ENCODE data around the gene SUPT6H. TPM values are rescaled to one million over a fixed set of nuclear protein-coding genes. Genes with fewer than 3 reads are reported as not detected.

SUPT6H gene
- polyA plus RNA-seq, 1 experiment, result 37.1 TPM

- DNase-seq (ENCODE audit: low read depth), result no peak
- POLR2A ChIA-PET, result interaction anchor here (2.1 kb wide), 1 partner anchor 22 kb away, joined by 19 read pairs; the partner anchor contains the start of gene TLCD1
- Histone ChIP-seq H3K4me3 (ENCODE audit: low read depth, low read length) (no peak overlapping the region), H3K27me3 (ENCODE audit: control insufficient read depth, insufficient read depth, low read length) (no peaks in the 10 kb centered on the region), H3K36me3 (ENCODE audit: control insufficient read depth, insufficient read depth, low read length) (peaks cover 36% of the 10 kb centered on the region)
- TF ChIP-seq CTCF (IDR thresholded peaks at IDR 0.05; ENCODE audit: insufficient read depth, low read depth, low read length), result no peak
- CTCF ChIA-PET, result interaction anchor here (0.7 to 18.7 kb wide), 11 partner anchors 13 to 205 kb away, joined by 3 to 416 read pairs (median 4); partner anchors contain the start of genes FAM222B, FLOT2, NEK8 and TLCD1
These were observed 87.0 kb downstream of the SUPT6H start for GRCh38 chr17:28748852-28749515.

GRCh38 chr17:28749516-28750177 is 87.6 kb downstream of the SUPT6H start:
- POLR2A ChIA-PET, result interaction anchor here (0.6 to 2.1 kb wide), 3 partner anchors 23 to 103 kb away, joined by 3 to 19 read pairs (median 4); partner anchors contain the start of gene TLCD1
- CTCF ChIA-PET, result interaction anchor here (0.6 to 18.7 kb wide), 28 partner anchors 13 to 204 kb away, joined by 3 to 416 read pairs (median 4); partner anchors contain the start of genes FAM222B, FLOT2, NEK8 and TLCD1
- TF ChIP-seq CTCF (IDR thresholded peaks at IDR 0.05; ENCODE audit: insufficient read depth, low read depth, low read length), result no peak
- no peak for DNase-seq (ENCODE audit: low read depth)
- H3K27me3 ChIP-seq (ENCODE audit: control insufficient read depth, insufficient read depth, low read length), result no peaks in the 10 kb centered on the region
- no peak overlapping the region for H3K4me3 ChIP-seq (ENCODE audit: low read depth, low read length)
- H3K36me3 ChIP-seq (ENCODE audit: control insufficient read depth, insufficient read depth, low read length), result peaks cover 36% of the 10 kb centered on the region

DNA sequence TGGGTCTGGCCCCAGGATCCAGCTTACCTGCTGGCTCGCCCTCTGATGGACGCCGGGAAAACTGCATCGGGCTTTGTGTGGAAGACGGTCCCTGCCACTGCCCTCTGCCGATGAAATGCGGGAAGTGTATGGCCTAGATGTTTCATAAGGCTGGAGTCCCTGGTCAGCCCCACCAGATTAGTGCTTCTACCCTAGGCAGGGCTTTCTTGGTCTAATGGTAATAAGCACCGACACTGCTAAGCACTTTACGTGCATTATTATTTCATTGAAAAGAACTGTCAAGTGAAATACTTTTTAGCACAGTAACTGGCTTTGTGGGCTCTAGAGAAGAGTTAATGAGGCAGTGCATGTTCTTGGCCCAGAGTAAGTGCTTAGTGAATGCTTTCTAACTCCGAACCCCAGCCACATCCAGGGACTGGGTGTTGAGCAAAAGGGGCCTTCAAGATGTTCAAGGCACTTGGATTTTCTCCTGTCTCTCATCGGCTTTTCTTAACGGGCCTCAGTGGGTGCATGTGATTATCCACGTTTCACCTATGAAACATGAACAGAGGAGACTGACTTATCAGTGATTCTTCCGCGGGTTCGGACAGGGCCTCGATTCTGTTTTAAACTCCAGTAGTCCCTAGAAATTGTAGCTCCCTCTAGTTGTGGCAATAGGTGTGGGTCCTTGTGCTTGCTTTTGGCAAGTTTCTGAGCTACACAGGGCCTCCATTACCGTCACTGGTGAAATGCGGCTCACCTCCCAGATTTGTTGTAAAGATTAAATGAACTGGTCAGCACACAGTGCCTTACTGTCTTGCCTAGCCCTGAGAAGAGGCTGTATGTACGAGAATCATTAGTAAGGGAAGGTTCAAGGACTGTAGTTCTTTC is 88.4 kb downstream of the SUPT6H start:
- DNase-seq (ENCODE audit: low read depth), result no peak
- ChIA-PET POLR2A (interaction anchor here (0.6 to 2.1 kb wide), 3 partner anchors 24 to 103 kb away, joined by 3 to 19 read pairs (median 4); partner anchors contain the start of gene TLCD1), CTCF (interaction anchor here (0.6 to 18.7 kb wide), 34 partner anchors 9 to 345 kb away, joined by 3 to 416 read pairs (median 3); partner anchors contain the start of genes FAM222B, FLOT2, NEK8 and TLCD1)
- H3K4me3 ChIP-seq (ENCODE audit: low read depth, low read length), result no peak overlapping the region
- peaks cover 36% of the 10 kb centered on the region for H3K36me3 ChIP-seq (ENCODE audit: control insufficient read depth, insufficient read depth, low read length)
- H3K27me3 ChIP-seq (ENCODE audit: control insufficient read depth, insufficient read depth, low read length), result no peaks in the 10 kb centered on the region
- peak; percentile 100 for TF ChIP-seq CTCF (IDR thresholded peaks at IDR 0.05; ENCODE audit: insufficient read depth, low read depth, low read length)

- DNase-seq (ENCODE audit: low read depth), result no peak
- H3K4me3 ChIP-seq (ENCODE audit: low read depth, low read length), result no peak overlapping the region
- no peak for TF ChIP-seq CTCF (IDR thresholded peaks at IDR 0.05; ENCODE audit: insufficient read depth, low read depth, low read length)
- ChIA-PET CTCF (interaction anchor here (0.6 to 18.7 kb wide), 11 partner anchors 9 to 201 kb away, joined by 3 to 416 read pairs (median 3); partner anchors contain the start of genes FLOT2, NEK8 and TLCD1), POLR2A (no interaction called here)
- no peaks in the 10 kb centered on the region for H3K27me3 ChIP-seq (ENCODE audit: control insufficient read depth, insufficient read depth, low read length)
- H3K36me3 ChIP-seq (ENCODE audit: control insufficient read depth, insufficient read depth, low read length), result peaks cover 36% of the 10 kb centered on the region
These were observed 89.8 kb downstream of the SUPT6H start for GRCh38 chr17:28751600-28752366.

Small RNA genes within 50 kb of the gene (small RNA-seq; reads per million reads assigned to genes)
- gene SNORD42A (ENCODE audit: insufficient read length, low read depth, low replicate concordance) (not detected), gene SNORD42B (ENCODE audit: insufficient read length, low read depth, low replicate concordance) (not detected), gene SNORD4A (ENCODE audit: insufficient read length, low read depth, low replicate concordance) (not detected), gene SNORD4B (ENCODE audit: insufficient read length, low read depth, low replicate concordance) (not detected)

Other genes starting within 250 kb of the SUPT6H start
- gene SLC13A2, start 188.6 kb upstream of the SUPT6H start, polyA plus RNA-seq (2011; rRNA removed), result not detected in 2 replicates
- gene FOXN1, start 155.9 kb upstream of the SUPT6H start, polyA plus RNA-seq (2011; rRNA removed), result not detected in 2 replicates
- 82.8 and 150 TPM in 2 replicates for gene UNC119, start 109.6 kb upstream of the SUPT6H start, polyA plus RNA-seq (2011; rRNA removed)
- gene PIGS, start 90.7 kb upstream of the SUPT6H start, polyA plus RNA-seq (2011; rRNA removed), result 33.4 and 99.5 TPM in 2 replicates
- gene ALDOC, start 85.3 kb upstream of the SUPT6H start, polyA plus RNA-seq (2011; rRNA removed), result 50.0 and 65.4 TPM in 2 replicates
- 36.1 and 41.3 TPM in 2 replicates for gene SPAG5, start 63.2 kb upstream of the SUPT6H start, polyA plus RNA-seq (2011; rRNA removed)
- 3.7 and 4.8 TPM in 2 replicates for gene RSKR, start 48.0 kb upstream of the SUPT6H start, polyA plus RNA-seq (2011; rRNA removed)
- gene BLTP2, start 17.0 kb upstream of the SUPT6H start, polyA plus RNA-seq (2011; rRNA removed), result 142 and 206 TPM in 2 replicates
- 74.5 and 77.5 TPM in 2 replicates for gene SDF2, start 299 bp upstream of the SUPT6H start, polyA plus RNA-seq (2011; rRNA removed)
- gene PROCA1, start 49.7 kb downstream of the SUPT6H start, polyA plus RNA-seq (2011; rRNA removed), result 0.71 and 0.99 TPM in 2 replicates
- gene RAB34, start 55.7 kb downstream of the SUPT6H start, polyA plus RNA-seq (2011; rRNA removed), result 307 and 473 TPM in 2 replicates
- gene RPL23A, start 57.8 kb downstream of the SUPT6H start, polyA plus RNA-seq (2011; rRNA removed), result 486 and 1,227 TPM in 2 replicates
- gene TLCD1, start 64.0 kb downstream of the SUPT6H start, polyA plus RNA-seq (2011; rRNA removed), result 9.4 and 9.8 TPM in 2 replicates
- 3.8 and 5.3 TPM in 2 replicates for gene NEK8, start 66.6 kb downstream of the SUPT6H start, polyA plus RNA-seq (2011; rRNA removed)
- gene TRAF4, start 81.8 kb downstream of the SUPT6H start, polyA plus RNA-seq (2011; rRNA removed), result 26.4 and 55.6 TPM in 2 replicates
- 4.4 and 5.2 TPM in 2 replicates for gene FAM222B, start 180.6 kb downstream of the SUPT6H start, polyA plus RNA-seq (2011; rRNA removed)
- gene ERAL1, start 192.8 kb downstream of the SUPT6H start, polyA plus RNA-seq (2011; rRNA removed), result 57.2 and 84.1 TPM in 2 replicates
- 62.2 and 86.0 TPM in 2 replicates for gene FLOT2, start 235.5 kb downstream of the SUPT6H start, polyA plus RNA-seq (2011; rRNA removed)
- 2.1 and 2.8 TPM in 2 replicates for gene DHRS13, start 240.9 kb downstream of the SUPT6H start, polyA plus RNA-seq (2011; rRNA removed)